OCI-LY7 (cell line): ENCODE measurements around the gene BMS1. TPM values are rescaled to one million over a fixed set of nuclear protein-coding genes. Genes with fewer than 3 reads are reported as not detected.

Experiments used
- BruUV-seq: library from RNA; stranded (reverse); fragments of 400-500 nt; replicated peaks from 2 replicates; lab custom pipeline; 2021; lab: Mats Ljungman, UMichigan
- CTCF ChIA-PET: fragments of 300-600 bp; sonication (Branson Sonifier 250); formaldehyde crosslinking; loops from one replicate; lab custom pipeline; 2022; ENCODE audit warnings: antibody characterized with exemption; ENCODE audit not compliant: unreplicated experiment; lab: Charles Lee
- POLR2A ChIA-PET: fragments of 300-600 bp; sonication (Branson Sonifier 250); formaldehyde crosslinking; loops from one replicate; lab custom pipeline; 2022; ENCODE audit warnings: antibody characterized with exemption; lab: Charles Lee
- DNase-seq: peaks from one replicate; pipeline ENCODE4 v3.0.0-alpha.2; 2015; ENCODE audit warnings: low spot score
- H2AFZ ChIP-seq: fragments of 200-600 bp; sonication (generic), shearing (Covaris generic); 2 replicates; pipeline ENCODE4 v1.6.1; 2014; ENCODE audit warnings: mild to moderate bottlenecking, antibody characterized with exemption, low read length, moderate library complexity
- H3K27ac ChIP-seq: fragments of 200-600 bp; sonication (generic); 2 replicates; pipeline ENCODE4 v1.5.1; 2014; ENCODE audit warnings: mixed run types, low read depth, mild to moderate bottlenecking, moderate library complexity, low read length, inconsistent platforms; ENCODE audit not compliant: poor library complexity, severe bottlenecking
- H3K36me3 ChIP-seq: fragments of 200-600 bp; sonication (generic); 2 replicates; pipeline ENCODE4 v1.6.1; 2014; ENCODE audit warnings: mild to moderate bottlenecking, antibody characterized with exemption, low read length, moderate library complexity, mixed read lengths; ENCODE audit not compliant: insufficient read depth
- H3K4me1 ChIP-seq: fragments of 200-600 bp; sonication (generic); 2 replicates; pipeline ENCODE4 v1.5.1; 2014; ENCODE audit warnings: mild to moderate bottlenecking, low read length; ENCODE audit not compliant: insufficient read depth, poor library complexity, severe bottlenecking
- H3K4me2 ChIP-seq: fragments of 200-600 bp; sonication (generic); 2 replicates; pipeline ENCODE4 v1.6.1; 2014; ENCODE audit warnings: mild to moderate bottlenecking, low read length
- H3K4me3 ChIP-seq: fragments of 200-600 bp; sonication (generic); 2 replicates; pipeline ENCODE4 v1.5.1; 2014; ENCODE audit warnings: mild to moderate bottlenecking, low read depth, low read length; ENCODE audit not compliant: poor library complexity, severe bottlenecking
- H3K79me2 ChIP-seq: fragments of 200-600 bp; sonication (generic); 2 replicates; pipeline ENCODE4 v1.6.1; 2016; ENCODE audit warnings: low read depth, mild to moderate bottlenecking, low read length, moderate library complexity, mixed read lengths; ENCODE audit not compliant: insufficient read depth
- H3K9me2 ChIP-seq: fragments of 200-600 bp; sonication (generic); 2 replicates; pipeline ENCODE4 v1.6.1; 2016; ENCODE audit warnings: mild to moderate bottlenecking, low read length, mixed read lengths; ENCODE audit not compliant: insufficient read depth
- H3K9me3 ChIP-seq: fragments of 200-600 bp; sonication (generic); 2 replicates; pipeline ENCODE4 v1.6.1; 2014; ENCODE audit warnings: mild to moderate bottlenecking, mixed run types, low read length, mixed read lengths
- H4K20me1 ChIP-seq: fragments of 200-600 bp; sonication (generic); 2 replicates; pipeline ENCODE4 v1.6.1; 2014; ENCODE audit warnings: mild to moderate bottlenecking, antibody characterized with exemption, low read length, moderate library complexity, mixed read lengths; ENCODE audit not compliant: insufficient read depth
- CTCF ChIP-seq: fragments of 200-600 bp; sonication (generic); conservative IDR thresholded peaks from 2 replicates; pipeline ENCODE4 v1.5.1; 2014; ENCODE audit warnings: mild to moderate bottlenecking, antibody characterized with exemption, low read length, moderate library complexity, mixed read lengths
- EZH2phosphoT487 ChIP-seq: fragments of 200-600 bp; sonication (generic); IDR thresholded peaks from 2 replicates; pipeline ENCODE4 v1.6.1; 2018; ENCODE audit warnings: low read depth, borderline replicate concordance, mild to moderate bottlenecking, mixed run types, antibody characterized with exemption, low read length, moderate library complexity, mixed read lengths
- intact Hi-C: fragments of 100-400 bp; cut with micrococcal nuclease; formaldehyde crosslinking; loops from one replicate; pipeline ENCODE4 v1.10.0; 2022; ENCODE audit not compliant: unreplicated experiment
- total RNA-seq, 2 experiments: library from RNA; depleted of rRNA in 1 of 2; stranded (reverse); fragments of >200 nt in 1 of 2; shearing (Covaris generic) in 1 of 2; gene quantifications; 2 replicates each; pipeline ENCODE4 v1.2.3, GENCODE V29; 2014 to 2022

The BMS1 gene
- total RNA-seq, 2 experiments from 2014 or later, result 14.9 to 20.2 TPM

GRCh38 chr10:42790835-42791234 lies 8.2 kb downstream of the BMS1 start:
- H3K27ac ChIP-seq, result no peak overlapping the region
- no peaks in the 10 kb centered on the region for H3K4me1 ChIP-seq
- DNase-seq, result no peak
- no peak overlapping the region for H3K4me3 ChIP-seq
- no peaks in the 10 kb centered on the region for H3K9me2 ChIP-seq
- H4K20me1 ChIP-seq, result no peaks in the 10 kb centered on the region
- no peak for TF ChIP-seq CTCF
- TF ChIP-seq EZH2phosphoT487, result no peak
- intact Hi-C loops, result no loop called here
- H3K9me3 ChIP-seq, result no peaks in the 10 kb centered on the region
- ChIA-PET CTCF (no interaction called here), POLR2A (no interaction called here)
- BruUV-seq, result no TSS peak
- peaks cover 91% of the 10 kb centered on the region for H3K36me3 ChIP-seq
- no peaks in the 10 kb centered on the region for H3K79me2 ChIP-seq
- H3K4me2 ChIP-seq, result no peak overlapping the region
- no peak overlapping the region for H2AFZ ChIP-seq

GRCh38 chr10:42795701-42796100 lies 13.1 kb downstream of the BMS1 start:
- H3K4me1 ChIP-seq, result no peaks in the 10 kb centered on the region
- POLR2A ChIA-PET, result interaction anchor here (0.7 kb wide), 1 partner anchor 12 kb away, joined by 3 read pairs; no protein-coding TSS in a partner anchor
- H4K20me1 ChIP-seq, result no peaks in the 10 kb centered on the region
- no TSS peak for BruUV-seq
- H3K4me3 ChIP-seq, result no peak overlapping the region
- H2AFZ ChIP-seq, result no peak overlapping the region
- no peak overlapping the region for H3K4me2 ChIP-seq
- no peaks in the 10 kb centered on the region for H3K9me3 ChIP-seq
- CTCF ChIA-PET, result no interaction called here
- H3K27ac ChIP-seq, result no peak overlapping the region
- peaks cover 95% of the 10 kb centered on the region for H3K36me3 ChIP-seq
- no peaks in the 10 kb centered on the region for H3K9me2 ChIP-seq
- DNase-seq, result no peak
- TF ChIP-seq CTCF (no peak), EZH2phosphoT487 (no peak)
- intact Hi-C loops, result no loop called here
- no peaks in the 10 kb centered on the region for H3K79me2 ChIP-seq

GRCh38 chr10:42801135-42801534 lies 18.5 kb downstream of the BMS1 start:
- Histone ChIP-seq H3K79me2 (no peaks in the 10 kb centered on the region), H4K20me1 (0 out of 2 replicates have a peak, but pooled peaks cover 4% of the 10 kb centered on the region), H3K27ac (no peak overlapping the region), H3K36me3 (peaks cover 97% of the 10 kb centered on the region), H3K4me1 (no peaks in the 10 kb centered on the region), H2AFZ (no peak overlapping the region), H3K4me2 (no peak overlapping the region), H3K4me3 (no peak overlapping the region), H3K9me3 (no peaks in the 10 kb centered on the region), H3K9me2 (no peaks in the 10 kb centered on the region)
- CTCF ChIA-PET, result no interaction called here
- POLR2A ChIA-PET, result no interaction called here
- no TSS peak for BruUV-seq
- intact Hi-C loops, result no loop called here
- TF ChIP-seq CTCF, result no peak
- TF ChIP-seq EZH2phosphoT487, result no peak
- DNase-seq, result no peak
